Neutrophil (primary cell): ENCODE data around the gene JUP.

ENCODE experiments used
- H3K27ac ChIP-seq: fragments of 200-600 bp; sonication (generic); 2 replicates; pipeline ENCODE4 v1.5.1; 2016; ENCODE audit warnings: mild to moderate bottlenecking, moderate library complexity
- H3K27me3 ChIP-seq: fragments of 200-600 bp; sonication (generic); 2 replicates; pipeline ENCODE4 v1.6.0; 2016; ENCODE audit warnings: mild to moderate bottlenecking
- H3K36me3 ChIP-seq: fragments of 200-600 bp; sonication (generic); 2 replicates; pipeline ENCODE4 v1.5.1; 2017
- H3K4me1 ChIP-seq, 2 experiments: fragments of 200-600 bp in 1 of 2; sonication (generic) in 1 of 2; 1 replicate in 1 of 2; 2 replicates in 1 of 2; pipeline versions ENCODE4 v1.5.1 to v1.6.1; 2013 to 2016; ENCODE audit warnings: low read depth in 1 of 2, low read length in 1 of 2, mild to moderate bottlenecking in 1 of 2, moderate library complexity in 1 of 2; ENCODE audit not compliant: control insufficient read depth in 1 of 2, insufficient read depth in 1 of 2
- H3K4me3 ChIP-seq, 2 experiments: fragments of 200-600 bp in 1 of 2; sonication (generic) in 1 of 2; 1 replicate in 1 of 2; 2 replicates in 1 of 2; pipeline ENCODE4 v1.5.1; 2013 to 2016; ENCODE audit warnings: low read depth in 1 of 2, low read length in 1 of 2, mild to moderate bottlenecking in 1 of 2, moderate library complexity in 1 of 2
- H3K9me3 ChIP-seq: fragments of 200-600 bp; sonication (generic); 2 replicates; pipeline ENCODE4 v1.5.1; 2016
- CTCF ChIP-seq: fragments of 200-600 bp; sonication (generic); IDR thresholded peaks from 2 replicates; pipeline ENCODE4 v1.5.1; 2016; ENCODE audit warnings: antibody characterized with exemption

Gene JUP

GRCh38 chr17:41824086-41824485 is 37.6 kb upstream of the JUP start:
- TF ChIP-seq CTCF: no peak
- Histone ChIP-seq H3K36me3 (no peaks in the 10 kb centered on the region), H3K4me3 (no peak overlapping the region), H3K27ac (no peak overlapping the region), H3K9me3 (no peaks in the 10 kb centered on the region), H3K4me1 (no peaks in the 10 kb centered on the region), H3K27me3 (no peaks in the 10 kb centered on the region)

- Histone ChIP-seq H3K27ac (no peak overlapping the region), H3K4me1 (no peaks in the 10 kb centered on the region), H3K9me3 (no peaks in the 10 kb centered on the region), H3K4me3 (no peak overlapping the region), H3K36me3 (no peaks in the 10 kb centered on the region), H3K27me3 (no peaks in the 10 kb centered on the region)
- no peak for TF ChIP-seq CTCF
These were observed 37.1 kb upstream of the JUP start for GRCh38 chr17:41823580-41823979.

- H3K27me3 ChIP-seq: no peaks in the 10 kb centered on the region
- no peaks in the 10 kb centered on the region for H3K36me3 ChIP-seq
- H3K9me3 ChIP-seq: no peaks in the 10 kb centered on the region
- H3K4me3 ChIP-seq: no peak overlapping the region
- no peak overlapping the region for H3K27ac ChIP-seq
- no peak for TF ChIP-seq CTCF
- H3K4me1 ChIP-seq: no peaks in the 10 kb centered on the region
These were observed 36.6 kb upstream of the JUP start for GRCh38 chr17:41823141-41823524.

GRCh38 chr17:41822216-41823140 is 36.0 kb upstream of the JUP start:
- H3K4me3 ChIP-seq: no peak overlapping the region
- H3K27me3 ChIP-seq: no peaks in the 10 kb centered on the region
- H3K27ac ChIP-seq: no peak overlapping the region
- TF ChIP-seq CTCF: no peak
- H3K4me1 ChIP-seq: no peaks in the 10 kb centered on the region
- H3K36me3 ChIP-seq: no peaks in the 10 kb centered on the region
- H3K9me3 ChIP-seq: no peaks in the 10 kb centered on the region

GRCh38 chr17:41821776-41822175 is 35.3 kb upstream of the JUP start:
- no peak overlapping the region for H3K4me3 ChIP-seq
- H3K9me3 ChIP-seq: no peaks in the 10 kb centered on the region
- no peaks in the 10 kb centered on the region for H3K36me3 ChIP-seq
- H3K4me1 ChIP-seq: no peaks in the 10 kb centered on the region
- no peak for TF ChIP-seq CTCF
- H3K27me3 ChIP-seq: no peaks in the 10 kb centered on the region
- H3K27ac ChIP-seq: no peak overlapping the region
